Pons (tissue), 1 donor: Measurements from ENCODE around the gene RALGAPA2.

Experiments
- DNase-seq: peaks from one replicate; pipeline ENCODE4 v3.0.0-alpha.2; 2016; ENCODE audit warnings: low spot score

Gene RALGAPA2

DNA sequence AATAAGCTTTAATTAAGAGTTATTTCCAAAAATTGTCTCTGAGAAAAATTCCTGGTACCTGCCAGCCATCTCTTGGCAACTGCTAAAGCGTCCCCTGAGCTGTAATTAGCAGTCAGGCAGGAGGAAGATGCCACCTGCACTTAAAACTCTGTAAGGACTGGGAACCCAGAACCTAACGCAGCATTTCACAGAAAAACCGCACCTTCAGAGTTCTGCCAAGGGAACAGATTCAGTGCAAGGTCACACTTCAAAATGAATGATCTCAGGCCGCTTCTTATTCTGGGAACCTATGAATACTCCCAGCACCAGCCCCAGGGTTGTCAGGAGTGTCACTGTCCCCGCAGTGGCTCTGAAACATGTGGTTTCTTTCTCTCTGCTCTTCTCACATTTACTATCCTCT, 307.8 kb downstream of the RALGAPA2 start:
- no peak for DNase-seq

- no peak for DNase-seq
These were observed 310.5 kb downstream of the RALGAPA2 start for GRCh38 chr20:20401991-20402390.

DNA sequence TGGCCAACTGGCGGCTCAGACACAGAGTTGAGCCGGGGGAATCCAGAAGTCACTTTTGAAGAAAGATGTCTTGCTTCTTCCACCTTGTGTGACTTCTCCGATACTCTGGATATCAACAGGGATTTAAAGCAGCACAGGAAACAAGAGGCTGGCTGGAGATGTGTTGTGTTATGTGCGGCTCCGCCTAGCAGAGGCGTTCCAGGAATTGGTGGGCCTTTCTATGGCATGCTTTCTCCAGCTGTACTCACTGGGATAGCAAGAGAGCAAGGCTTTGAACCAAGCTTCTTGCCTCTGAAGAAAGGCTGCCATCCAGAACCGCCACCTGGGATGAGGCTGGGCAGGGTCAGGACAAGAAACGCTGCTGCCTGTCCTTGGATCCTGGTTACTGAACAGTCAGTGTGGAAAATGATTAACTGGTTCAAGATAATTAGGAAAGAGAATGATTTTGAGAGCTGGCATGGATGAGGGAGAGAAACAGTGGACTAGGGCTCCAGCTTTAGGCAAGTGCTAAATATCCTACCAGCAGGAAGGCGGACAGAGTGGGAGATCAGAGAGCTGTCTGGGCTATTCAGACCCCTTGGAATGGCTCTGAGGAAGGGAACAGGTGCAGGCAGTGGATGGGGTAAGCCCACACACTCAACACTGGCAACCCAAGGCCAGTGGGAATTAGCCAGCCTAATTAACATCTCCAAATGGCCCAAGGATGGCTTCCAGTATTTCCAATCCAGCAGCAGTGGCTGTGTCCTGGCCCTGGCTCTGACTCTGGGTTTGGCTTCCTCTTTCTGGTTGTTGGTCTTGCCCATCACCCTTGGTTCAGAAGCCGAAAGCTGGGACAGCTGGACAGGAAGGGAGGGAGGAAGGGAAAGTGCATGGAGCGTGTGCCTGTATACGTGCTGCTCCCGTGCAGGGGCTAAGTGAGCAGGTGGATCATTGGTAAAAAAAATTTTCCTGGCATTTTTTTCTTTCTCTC, 312.6 kb downstream of the RALGAPA2 start:
- DNase-seq: no peak

DNA sequence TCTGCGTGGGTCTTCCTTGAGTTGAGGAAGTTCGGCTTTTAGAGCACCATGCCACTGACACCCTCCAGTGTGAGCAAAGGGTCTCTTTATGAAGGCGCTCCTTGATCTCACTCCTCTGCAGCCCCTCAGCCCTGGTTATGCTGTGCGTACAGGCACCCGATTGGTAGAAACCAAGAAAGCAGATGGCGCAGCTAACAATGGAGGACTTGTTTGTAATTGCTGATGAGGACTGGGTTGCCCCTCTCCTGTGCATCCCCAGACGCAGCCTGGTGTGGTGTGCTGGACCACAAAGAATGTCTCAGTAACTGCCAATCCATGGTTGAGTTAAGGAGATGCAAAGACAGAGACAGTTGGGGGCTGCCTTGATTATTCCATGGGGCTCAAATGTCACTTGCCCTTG, 314.3 kb downstream of the RALGAPA2 start:
- DNase-seq: no peak

- no peak for DNase-seq
These were observed 315.6 kb downstream of the RALGAPA2 start for GRCh38 chr20:20396794-20397193.

GRCh38 chr20:20395903-20396568, 316.4 kb downstream of the RALGAPA2 start:
- DNase-seq: no peak

GRCh38 chr20:20395087-20395486, 317.4 kb downstream of the RALGAPA2 start:
- DNase-seq: no peak

GRCh38 chr20:20393207-20394120, 319.0 kb downstream of the RALGAPA2 start:
- DNase-seq: no peak

DNA sequence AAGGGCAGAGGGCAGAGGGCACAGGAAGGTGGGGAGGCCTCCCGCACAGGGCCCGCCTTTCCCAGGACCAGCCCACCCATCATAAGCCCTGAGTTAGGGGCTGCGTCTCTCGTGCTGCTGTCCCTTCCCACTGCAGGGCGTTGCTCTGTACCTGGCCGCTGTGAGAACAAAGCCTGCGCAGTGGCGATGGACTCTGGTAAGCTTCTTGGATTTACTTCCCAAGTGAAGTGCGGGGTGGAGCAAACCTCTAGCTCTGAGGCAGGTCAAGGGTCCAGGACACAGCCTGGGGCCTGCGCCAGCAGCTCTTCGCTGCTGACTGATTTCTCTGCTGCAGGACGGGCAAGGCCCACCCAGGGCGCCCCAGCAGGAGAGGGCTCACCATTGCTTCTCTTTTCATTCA, 320.7 kb downstream of the RALGAPA2 start:
- DNase-seq: no peak

DNA sequence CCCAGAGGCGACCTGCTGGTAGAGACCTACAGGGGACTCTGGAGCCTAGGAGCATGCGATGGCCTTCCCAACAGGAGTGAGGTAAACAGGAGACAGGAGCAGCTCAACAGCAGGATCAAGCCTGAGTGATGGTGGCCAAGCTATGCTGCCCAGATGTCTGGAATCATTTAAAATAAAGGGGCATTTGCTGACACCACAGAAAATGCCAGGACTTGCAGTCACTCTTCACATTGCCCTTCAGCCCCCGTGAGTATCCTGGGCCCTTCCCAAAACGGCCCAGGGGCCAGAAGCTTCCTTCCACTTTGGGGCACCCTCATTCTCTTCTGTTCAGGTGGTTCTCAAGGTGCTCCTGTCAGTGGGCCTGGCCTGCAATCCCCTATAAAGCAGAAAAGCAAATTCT, 321.3 kb downstream of the RALGAPA2 start:
- no peak for DNase-seq

DNA sequence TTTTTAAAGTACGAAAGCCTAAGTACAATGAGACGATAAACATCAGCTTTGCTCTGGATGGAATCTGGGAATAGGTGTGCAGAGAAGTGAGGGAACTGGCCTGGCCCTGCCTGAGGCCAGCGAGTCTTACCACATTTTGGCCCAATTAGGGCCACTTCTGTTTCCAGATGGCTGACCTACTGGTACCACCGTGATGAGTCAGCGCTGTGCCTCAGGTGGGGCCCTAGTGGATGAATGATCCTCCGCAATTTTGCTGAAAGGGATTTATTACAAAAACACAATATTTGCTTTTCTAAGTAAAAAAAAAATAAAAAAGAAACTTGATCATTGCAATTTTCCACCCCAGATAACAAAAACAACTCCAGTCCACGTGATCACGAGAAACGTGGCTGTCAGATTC, 322.1 kb downstream of the RALGAPA2 start:
- DNase-seq: no peak

GRCh38 chr20:20386192-20386591, 326.3 kb downstream of the RALGAPA2 start:
- DNase-seq: no peak

DNA sequence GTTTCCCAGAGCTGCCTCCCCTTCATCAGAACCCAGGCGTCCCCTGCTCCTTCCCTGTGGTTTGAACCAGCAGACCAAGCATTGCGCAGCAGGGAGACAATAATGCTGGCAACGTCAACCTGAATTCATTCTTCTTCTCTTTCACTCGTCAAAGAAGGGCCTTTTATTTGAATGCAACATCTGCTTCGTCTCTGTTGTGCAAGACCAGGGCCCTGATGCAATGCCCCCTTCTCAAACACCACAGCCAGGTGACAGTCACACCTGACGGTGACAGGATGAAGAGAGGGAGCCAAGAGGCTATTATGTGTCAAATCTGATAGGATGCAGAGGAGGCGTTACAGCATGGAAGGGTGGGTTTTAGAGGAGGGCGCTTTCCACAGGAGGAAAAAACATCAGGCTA, 336.6 kb downstream of the RALGAPA2 start:
- DNase-seq: no peak

- DNase-seq: no peak
These were observed 339.3 kb downstream of the RALGAPA2 start for GRCh38 chr20:20373091-20373571.

DNA sequence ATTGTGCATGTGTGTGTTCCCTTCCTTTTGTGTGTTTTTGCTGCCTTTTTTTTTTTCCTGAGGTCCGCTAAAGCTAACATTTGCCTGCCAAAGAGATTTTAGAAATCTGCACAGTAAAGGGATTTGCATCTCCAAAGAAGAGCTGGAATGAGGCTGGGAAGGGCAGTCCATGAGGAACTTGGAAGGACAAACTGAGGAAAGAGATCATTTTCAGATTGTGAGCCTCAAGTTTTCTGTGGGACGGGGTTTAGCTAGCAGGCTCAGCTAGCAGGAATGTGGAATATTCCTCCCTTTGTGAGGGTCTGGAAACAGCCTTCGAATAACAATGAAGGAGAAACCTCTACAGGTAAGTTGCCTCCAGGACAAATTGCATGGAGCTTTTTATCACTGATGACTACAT, 340.8 kb downstream of the RALGAPA2 start:
- no peak for DNase-seq

GRCh38 chr20:20371083-20371482, 341.4 kb downstream of the RALGAPA2 start:
- DNase-seq: no peak

DNA sequence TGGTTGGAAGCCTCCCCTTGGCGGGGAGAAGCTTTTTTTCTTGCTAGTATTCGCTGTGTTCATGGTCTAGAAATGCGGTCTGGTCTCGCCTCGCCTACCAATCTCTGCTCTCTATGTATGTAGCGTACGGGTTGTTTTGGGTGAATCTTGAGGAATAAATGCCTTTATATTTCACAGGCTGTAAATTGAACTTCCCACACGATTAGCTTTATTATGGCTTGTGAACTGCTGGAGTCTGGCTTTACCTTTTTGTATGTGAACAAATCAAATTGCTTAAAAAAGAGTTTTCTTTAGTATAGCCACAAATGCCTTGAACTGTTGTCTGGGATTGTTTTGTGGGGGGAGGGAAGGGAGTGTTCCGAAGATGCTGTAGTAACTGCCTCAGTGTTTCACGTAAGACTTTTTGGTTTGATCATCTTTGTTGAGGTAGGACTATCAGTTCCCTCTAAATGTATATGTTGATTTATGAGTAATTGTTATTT, 342.3 kb downstream of the RALGAPA2 start:
- DNase-seq: no peak

DNA sequence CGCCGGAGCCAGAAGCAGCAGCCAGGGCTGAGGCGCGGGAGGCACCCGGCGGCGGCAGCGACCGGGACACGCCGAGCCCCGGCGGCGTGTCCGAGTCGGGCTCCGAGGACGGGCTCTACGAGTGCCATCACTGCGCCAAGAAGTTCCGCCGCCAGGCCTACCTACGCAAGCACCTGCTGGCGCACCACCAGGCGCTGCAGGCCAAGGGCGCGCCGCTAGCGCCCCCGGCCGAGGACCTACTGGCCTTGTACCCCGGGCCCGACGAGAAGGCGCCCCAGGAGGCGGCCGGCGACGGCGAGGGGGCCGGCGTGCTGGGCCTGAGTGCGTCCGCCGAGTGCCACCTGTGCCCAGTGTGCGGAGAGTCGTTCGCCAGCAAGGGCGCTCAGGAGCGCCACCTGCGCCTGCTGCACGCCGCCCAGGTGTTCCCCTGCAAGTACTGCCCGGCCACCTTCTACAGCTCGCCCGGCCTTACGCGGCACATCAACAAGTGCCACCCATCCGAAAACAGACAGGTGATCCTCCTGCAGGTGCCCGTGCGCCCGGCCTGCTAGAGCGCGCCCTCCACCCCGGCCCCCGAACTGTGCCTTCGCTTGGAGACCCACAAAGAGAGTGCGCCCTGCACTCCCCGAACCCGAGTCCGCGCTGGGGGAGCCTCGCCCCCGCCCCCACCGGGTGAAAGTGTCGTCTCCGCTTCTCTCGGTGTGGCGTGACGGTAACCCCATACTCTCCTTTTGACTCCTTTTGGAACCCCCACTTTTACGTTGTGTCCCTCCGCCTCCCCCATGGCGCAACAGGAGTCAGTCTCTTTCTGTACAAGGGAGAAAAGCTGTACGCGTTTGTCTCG, 343.0 kb downstream of the RALGAPA2 start:
- DNase-seq: no peak

DNA sequence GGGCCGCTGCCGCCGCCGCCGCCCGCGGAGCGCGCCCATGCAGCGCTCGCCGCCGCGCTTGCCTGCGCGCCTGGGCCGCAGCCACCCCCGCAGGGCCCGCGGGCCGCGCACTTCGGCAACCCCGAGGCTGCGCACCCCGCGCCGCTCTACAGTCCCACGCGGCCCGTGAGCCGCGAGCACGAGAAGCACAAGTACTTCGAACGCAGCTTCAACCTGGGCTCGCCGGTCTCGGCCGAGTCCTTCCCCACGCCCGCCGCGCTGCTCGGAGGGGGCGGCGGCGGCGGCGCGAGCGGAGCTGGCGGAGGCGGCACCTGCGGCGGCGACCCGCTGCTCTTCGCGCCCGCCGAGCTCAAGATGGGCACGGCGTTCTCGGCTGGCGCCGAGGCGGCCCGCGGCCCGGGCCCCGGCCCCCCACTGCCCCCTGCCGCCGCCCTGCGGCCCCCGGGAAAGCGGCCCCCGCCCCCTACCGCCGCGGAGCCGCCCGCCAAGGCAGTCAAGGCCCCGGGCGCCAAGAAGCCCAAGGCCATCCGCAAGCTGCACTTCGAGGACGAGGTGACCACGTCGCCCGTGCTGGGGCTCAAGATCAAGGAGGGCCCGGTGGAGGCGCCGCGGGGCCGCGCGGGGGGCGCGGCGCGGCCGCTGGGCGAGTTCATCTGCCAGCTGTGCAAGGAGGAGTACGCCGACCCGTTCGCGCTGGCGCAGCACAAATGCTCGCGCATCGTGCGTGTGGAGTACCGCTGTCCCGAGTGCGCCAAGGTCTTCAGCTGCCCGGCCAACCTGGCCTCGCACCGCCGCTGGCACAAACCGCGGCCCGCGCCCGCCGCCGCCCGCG, 343.8 kb downstream of the RALGAPA2 start:
- no peak for DNase-seq
